ENCODE results near the gene GLP2R.

Gene GLP2R

DNA sequence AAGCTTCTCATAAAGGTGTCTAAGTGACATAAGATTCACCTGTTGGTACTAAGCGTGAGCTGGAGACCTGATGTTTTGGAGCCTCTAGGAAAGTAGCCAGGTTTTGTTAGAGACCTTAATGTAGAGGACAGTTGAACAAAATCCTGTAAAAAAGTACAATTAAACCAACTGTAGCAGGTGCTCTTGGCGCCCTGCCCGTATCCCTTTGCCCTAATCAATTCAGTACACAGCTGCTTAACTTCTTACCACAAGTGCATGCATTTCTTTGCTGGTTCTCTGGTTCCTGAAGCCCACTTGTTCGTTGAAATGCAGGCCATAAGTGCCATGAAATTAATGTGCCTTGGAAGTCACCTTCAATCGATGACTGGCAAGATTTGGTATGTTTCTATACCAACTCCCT, 24.4 kb downstream of the GLP2R start:
- H3K4me3 ChIP-seq (ENCODE audit: low read length in 2 of 2), result no peak overlapping the region
- H3K4me2 ChIP-seq (ENCODE audit: insufficient read depth, low read length, poor library complexity, severe bottlenecking), result no peak overlapping the region
- DNase-seq (ENCODE audit: low spot score), result no peak
- no peak overlapping the region for H3K23ac ChIP-seq (ENCODE audit: low read depth, low read length, poor library complexity)
- H4K91ac ChIP-seq (ENCODE audit: low read depth, low read length, poor library complexity), result no peak overlapping the region
- WGBS, 2 donors (ENCODE audit: extremely low coverage in 2 of 2, insufficient read length in 2 of 2, insufficient replicate concordance in 1 of 2), result no CpG with 5 or more reads among the region's 5 CpGs
- H3K14ac ChIP-seq (ENCODE audit: low read length), result no peak overlapping the region
- H2AK5ac ChIP-seq (ENCODE audit: low read depth, low read length), result no peak overlapping the region
- H3K79me1 ChIP-seq (ENCODE audit: low read depth, low read length), result no peaks in the 10 kb centered on the region
- H3K27me3 ChIP-seq (ENCODE audit: control insufficient read depth in 3 of 3, insufficient read depth in 3 of 3, low read depth in 1 of 3, low read length in 3 of 3), result no peaks in the 10 kb centered on the region
- H3K36me3 ChIP-seq (replicated peaks in 1 of 2; ENCODE audit: control insufficient read depth in 2 of 2, insufficient read depth in 2 of 2, low read length in 2 of 2), result no peaks in the 10 kb centered on the region
- no peak overlapping the region for H3K27ac ChIP-seq (replicated peaks; ENCODE audit: low read length)
- no peak overlapping the region for H4K8ac ChIP-seq (ENCODE audit: low read depth, low read length)
- H2AFZ ChIP-seq (ENCODE audit: low read length), result no peak overlapping the region
- no peak overlapping the region for H3K9ac ChIP-seq (ENCODE audit: low read depth, low read length, poor library complexity)
- no peaks in the 10 kb centered on the region for H3K9me3 ChIP-seq (replicated peaks in 1 of 2; ENCODE audit: control insufficient read depth in 2 of 2, insufficient read depth in 1 of 2, low read depth in 1 of 2, low read length in 2 of 2)
- H3K18ac ChIP-seq (ENCODE audit: low read length), result no peak overlapping the region
- no peak overlapping the region for H2BK5ac ChIP-seq (ENCODE audit: low read length)
- no peak overlapping the region for H3K4ac ChIP-seq (ENCODE audit: low read length)
- no peak overlapping the region for H2BK120ac ChIP-seq (ENCODE audit: low read depth, low read length)
- H3K4me1 ChIP-seq (ENCODE audit: control insufficient read depth in 2 of 2, insufficient read depth in 1 of 2, low read depth in 1 of 2, low read length in 2 of 2), result no peaks in the 10 kb centered on the region
- no peak overlapping the region for H2BK12ac ChIP-seq (ENCODE audit: low read length)
- H2BK15ac ChIP-seq (ENCODE audit: low read length), result no peak overlapping the region

DNA sequence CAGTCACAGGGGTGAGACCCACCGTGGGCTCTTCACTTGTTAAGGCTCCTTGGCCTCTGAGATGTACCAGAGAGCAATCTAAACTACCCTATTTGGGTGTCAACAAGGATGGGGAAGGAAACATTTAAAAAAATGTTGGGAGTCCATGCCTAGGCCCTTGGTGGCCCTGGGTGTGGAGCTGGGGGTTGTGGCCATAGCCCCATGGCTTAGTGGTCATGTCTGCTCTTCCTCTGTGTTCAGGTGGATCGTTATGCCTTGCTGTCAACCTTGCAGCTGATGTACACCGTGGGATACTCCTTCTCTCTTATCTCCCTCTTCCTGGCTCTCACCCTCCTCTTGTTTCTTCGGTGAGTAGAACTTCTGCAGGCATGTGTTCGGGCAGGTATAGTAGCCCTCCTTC, 28.5 kb downstream of the GLP2R start:
- no peak overlapping the region for H2AFZ ChIP-seq (ENCODE audit: low read length)
- no peak for DNase-seq (ENCODE audit: low spot score)
- H4K8ac ChIP-seq (ENCODE audit: low read depth, low read length), result no peak overlapping the region

GRCh38 chr17:9855036-9855435, 29.3 kb downstream of the GLP2R start:
- no peaks in the 10 kb centered on the region for H3K36me3 ChIP-seq (replicated peaks in 1 of 2; ENCODE audit: control insufficient read depth in 2 of 2, insufficient read depth in 2 of 2, low read length in 2 of 2)
- H2BK5ac ChIP-seq (ENCODE audit: low read length), result no peak overlapping the region
- no peak for DNase-seq (ENCODE audit: low spot score)
- H2BK120ac ChIP-seq (ENCODE audit: low read depth, low read length), result no peak overlapping the region
- H2BK15ac ChIP-seq (ENCODE audit: low read length), result no peak overlapping the region
- H3K23ac ChIP-seq (ENCODE audit: low read depth, low read length, poor library complexity), result no peak overlapping the region
- H3K9ac ChIP-seq (ENCODE audit: low read depth, low read length, poor library complexity), result no peak overlapping the region
- no peak overlapping the region for H3K4me2 ChIP-seq (ENCODE audit: insufficient read depth, low read length, poor library complexity, severe bottlenecking)
- no CpG with 5 or more reads among the region's 4 CpGs for WGBS, 2 donors (ENCODE audit: extremely low coverage in 2 of 2, insufficient read length in 2 of 2, insufficient replicate concordance in 1 of 2)
- H3K4me3 ChIP-seq (ENCODE audit: low read length in 2 of 2), result no peak overlapping the region
- no peak overlapping the region for H3K27ac ChIP-seq (replicated peaks; ENCODE audit: low read length)
- no peak overlapping the region for H2AK5ac ChIP-seq (ENCODE audit: low read depth, low read length)
- H3K79me1 ChIP-seq (ENCODE audit: low read depth, low read length), result no peaks in the 10 kb centered on the region
- no peaks in the 10 kb centered on the region for H3K4me1 ChIP-seq (ENCODE audit: control insufficient read depth in 2 of 2, insufficient read depth in 1 of 2, low read depth in 1 of 2, low read length in 2 of 2)
- H3K4ac ChIP-seq (ENCODE audit: low read length), result no peak overlapping the region
- no peak overlapping the region for H2AFZ ChIP-seq (ENCODE audit: low read length)
- H4K91ac ChIP-seq (ENCODE audit: low read depth, low read length, poor library complexity), result no peak overlapping the region
- H3K9me3 ChIP-seq (replicated peaks in 1 of 2; ENCODE audit: control insufficient read depth in 2 of 2, insufficient read depth in 1 of 2, low read depth in 1 of 2, low read length in 2 of 2), result peaks cover 0 to 4% of the 10 kb centered on the region in 2 donors
- H3K27me3 ChIP-seq (ENCODE audit: control insufficient read depth in 3 of 3, insufficient read depth in 3 of 3, low read depth in 1 of 3, low read length in 3 of 3), result no peaks in the 10 kb centered on the region
- H2BK12ac ChIP-seq (ENCODE audit: low read length), result no peak overlapping the region
- H3K18ac ChIP-seq (ENCODE audit: low read length), result no peak overlapping the region
- no peak overlapping the region for H4K8ac ChIP-seq (ENCODE audit: low read depth, low read length)
- no peak overlapping the region for H3K14ac ChIP-seq (ENCODE audit: low read length)

More for the DNA sequence above, 28.5 kb downstream of the GLP2R start:
- no peak overlapping the region for H3K9ac ChIP-seq (ENCODE audit: low read depth, low read length, poor library complexity)
- no peaks in the 10 kb centered on the region for H3K36me3 ChIP-seq (replicated peaks in 1 of 2; ENCODE audit: control insufficient read depth in 2 of 2, insufficient read depth in 2 of 2, low read length in 2 of 2)
- H3K27me3 ChIP-seq (ENCODE audit: control insufficient read depth in 3 of 3, insufficient read depth in 3 of 3, low read depth in 1 of 3, low read length in 3 of 3), result no peaks in the 10 kb centered on the region
- peaks cover 0 to 4% of the 10 kb centered on the region in 2 donors for H3K9me3 ChIP-seq (replicated peaks in 1 of 2; ENCODE audit: control insufficient read depth in 2 of 2, insufficient read depth in 1 of 2, low read depth in 1 of 2, low read length in 2 of 2)
- no peak overlapping the region for H3K27ac ChIP-seq (replicated peaks; ENCODE audit: low read length)
- H3K4ac ChIP-seq (ENCODE audit: low read length), result no peak overlapping the region
- H2BK120ac ChIP-seq (ENCODE audit: low read depth, low read length), result no peak overlapping the region
- H3K14ac ChIP-seq (ENCODE audit: low read length), result no peak overlapping the region
- no peaks in the 10 kb centered on the region for H3K79me1 ChIP-seq (ENCODE audit: low read depth, low read length)
- no peak overlapping the region for H3K4me2 ChIP-seq (ENCODE audit: insufficient read depth, low read length, poor library complexity, severe bottlenecking)
- H3K18ac ChIP-seq (ENCODE audit: low read length), result no peak overlapping the region
- no peak overlapping the region for H2BK12ac ChIP-seq (ENCODE audit: low read length)
- no peak overlapping the region for H3K4me3 ChIP-seq (ENCODE audit: low read length in 2 of 2)
- H2AK5ac ChIP-seq (ENCODE audit: low read depth, low read length), result no peak overlapping the region
- H3K23ac ChIP-seq (ENCODE audit: low read depth, low read length, poor library complexity), result no peak overlapping the region
- H4K91ac ChIP-seq (ENCODE audit: low read depth, low read length, poor library complexity), result no peak overlapping the region
- WGBS, 2 donors (ENCODE audit: extremely low coverage in 2 of 2, insufficient read length in 2 of 2, insufficient replicate concordance in 1 of 2), result no CpG with 5 or more reads among the region's 5 CpGs
- no peaks in the 10 kb centered on the region for H3K4me1 ChIP-seq (ENCODE audit: control insufficient read depth in 2 of 2, insufficient read depth in 1 of 2, low read depth in 1 of 2, low read length in 2 of 2)
- no peak overlapping the region for H2BK5ac ChIP-seq (ENCODE audit: low read length)
- no peak overlapping the region for H2BK15ac ChIP-seq (ENCODE audit: low read length)

- no peak overlapping the region for H2BK15ac ChIP-seq (ENCODE audit: low read length)
- no peak overlapping the region for H3K9ac ChIP-seq (ENCODE audit: low read depth, low read length, poor library complexity)
- no peak overlapping the region for H3K23ac ChIP-seq (ENCODE audit: low read depth, low read length, poor library complexity)
- H3K4ac ChIP-seq (ENCODE audit: low read length), result no peak overlapping the region
- H2BK12ac ChIP-seq (ENCODE audit: low read length), result no peak overlapping the region
- H2AK5ac ChIP-seq (ENCODE audit: low read depth, low read length), result no peak overlapping the region
- H3K4me3 ChIP-seq (ENCODE audit: low read length in 2 of 2), result no peak overlapping the region
- H4K91ac ChIP-seq (ENCODE audit: low read depth, low read length, poor library complexity), result no peak overlapping the region
- no peaks in the 10 kb centered on the region for H3K36me3 ChIP-seq (replicated peaks in 1 of 2; ENCODE audit: control insufficient read depth in 2 of 2, insufficient read depth in 2 of 2, low read length in 2 of 2)
- H2BK5ac ChIP-seq (ENCODE audit: low read length), result no peak overlapping the region
- H3K4me2 ChIP-seq (ENCODE audit: insufficient read depth, low read length, poor library complexity, severe bottlenecking), result no peak overlapping the region
- H3K9me3 ChIP-seq (replicated peaks in 1 of 2; ENCODE audit: control insufficient read depth in 2 of 2, insufficient read depth in 1 of 2, low read depth in 1 of 2, low read length in 2 of 2), result peaks cover 0 to 5% of the 10 kb centered on the region in 2 donors
- no peak overlapping the region for H2AFZ ChIP-seq (ENCODE audit: low read length)
- H2BK120ac ChIP-seq (ENCODE audit: low read depth, low read length), result no peak overlapping the region
- no peaks in the 10 kb centered on the region for H3K27me3 ChIP-seq (ENCODE audit: control insufficient read depth in 3 of 3, insufficient read depth in 3 of 3, low read depth in 1 of 3, low read length in 3 of 3)
- H3K18ac ChIP-seq (ENCODE audit: low read length), result no peak overlapping the region
- H3K14ac ChIP-seq (ENCODE audit: low read length), result no peak overlapping the region
- no peaks in the 10 kb centered on the region for H3K79me1 ChIP-seq (ENCODE audit: low read depth, low read length)
- WGBS, 2 donors (ENCODE audit: extremely low coverage in 2 of 2, insufficient read length in 2 of 2, insufficient replicate concordance in 1 of 2), result no CpG with 5 or more reads among the region's 5 CpGs
- no peak overlapping the region for H3K27ac ChIP-seq (replicated peaks; ENCODE audit: low read length)
- DNase-seq (ENCODE audit: low spot score), result no peak
- H4K8ac ChIP-seq (ENCODE audit: low read depth, low read length), result no peak overlapping the region
- no peaks in the 10 kb centered on the region for H3K4me1 ChIP-seq (ENCODE audit: control insufficient read depth in 2 of 2, insufficient read depth in 1 of 2, low read depth in 1 of 2, low read length in 2 of 2)
These were observed 34.1 kb downstream of the GLP2R start for GRCh38 chr17:9859781-9860180.
